HCT116 (cell line): ENCODE data around the gene COL3A1. TPM values are rescaled to one million over a fixed set of nuclear protein-coding genes. Genes with fewer than 3 reads are reported as not detected.

ENCODE experiments used
- ATAC-seq: fragments of 200-7000 bp; cut with Tn5 transposase; 2 replicates; pipeline ENCODE4 v1.9.1; 2020; ENCODE audit warnings: mild to moderate bottlenecking, moderate library complexity
- BruUV-seq: library from RNA; stranded (reverse); fragments of 400-500 nt; replicated peaks from 2 replicates; lab custom pipeline; 2021; lab: Mats Ljungman, UMichigan
- CTCF ChIA-PET: fragments of 300-600 bp; sonication (Branson Sonifier 250); formaldehyde crosslinking; loops from one replicate; lab custom pipeline; 2021; ENCODE audit warnings: antibody characterized with exemption; lab: Charles Lee
- POLR2A ChIA-PET: fragments of 300-600, 350-600 bp; sonication (Branson Sonifier 250); formaldehyde crosslinking; loops from one replicate; lab custom pipeline; 2021; ENCODE audit warnings: antibody characterized with exemption; lab: Charles Lee
- RAD21 ChIA-PET, 2 experiments: fragments of 300-600 bp; sonication (Branson Sonifier 250); formaldehyde crosslinking; loops; one replicate each; lab custom pipeline; 2023; ENCODE audit warnings: low total read pairs in 2 of 2; ENCODE audit not compliant: uncharacterized antibody in 2 of 2, unreplicated experiment in 2 of 2, low non-redundant PET in 1 of 2; lab: Charles Lee
- DNase-seq: peaks from one replicate; pipeline ENCODE4 v3.0.0-alpha.2; 2010; ENCODE audit warnings: low read depth, low spot score
- H2AFZ ChIP-seq: fragments of 200-600 bp; shearing (Covaris generic), sonication (generic); 2 replicates; pipeline ENCODE4 v1.6.1; 2017; ENCODE audit warnings: low read depth, mixed run types, mixed read lengths, antibody characterized with exemption, low read length; ENCODE audit not compliant: poor library complexity, severe bottlenecking
- H3K27ac ChIP-seq: 2 replicates; pipeline ENCODE4 v1.5.1; 2012; ENCODE audit warnings: low read depth, low read length
- H3K27me3 ChIP-seq: fragments of 200-600 bp; sonication (generic); 2 replicates; pipeline ENCODE4 v1.6.1; 2016; ENCODE audit warnings: mixed run types, low read length, mixed read lengths; ENCODE audit not compliant: insufficient read depth
- H3K36me3 ChIP-seq, 2 experiments: fragments of 200-500 bp in 1 of 2; fragments of 200-600 bp in 1 of 2; sonication (Bioruptor generic) in 1 of 2; sonication (generic) in 1 of 2; 2 replicates each; pipeline versions ENCODE4 v1.5.1 to v1.6.1; 2014 to 2016; ENCODE audit warnings: low read length in 2 of 2, inconsistent platforms in 1 of 2, mixed read lengths in 1 of 2, mixed run types in 1 of 2; ENCODE audit not compliant: insufficient read depth in 2 of 2, control insufficient read depth in 1 of 2
- H3K4me1 ChIP-seq, 2 experiments: fragments of 200-600 bp in 1 of 2; sonication (generic) in 1 of 2; 2 replicates each; pipeline versions ENCODE4 v1.5.1 to v1.6.1; 2012 to 2017; ENCODE audit warnings: low read length in 2 of 2, inconsistent platforms in 1 of 2, mild to moderate bottlenecking in 1 of 2, mixed read lengths in 1 of 2, mixed run types in 1 of 2, moderate library complexity in 1 of 2; ENCODE audit not compliant: insufficient read depth in 2 of 2, control insufficient read depth in 1 of 2
- H3K4me2 ChIP-seq: fragments of 200-600 bp; sonication (generic); 2 replicates; pipeline ENCODE4 v1.6.1; 2017; ENCODE audit warnings: mixed run types, low read length, mixed read lengths
- H3K4me3 ChIP-seq, 2 experiments: fragments of 200-600 bp in 1 of 2; sonication (generic) in 1 of 2; replicated peaks in 1 of 2; 2 replicates each; pipeline ENCODE4 v1.5.1; 2011 to 2016; ENCODE audit warnings: low read length in 2 of 2, control low read depth in 1 of 2, low read depth in 1 of 2, mild to moderate bottlenecking in 1 of 2, mixed read lengths in 1 of 2, mixed run types in 1 of 2
- H3K79me2 ChIP-seq: fragments of 200-600 bp; sonication (generic); 2 replicates; pipeline ENCODE4 v1.6.1; 2017; ENCODE audit warnings: mild to moderate bottlenecking, mixed run types, low read length, moderate library complexity, mixed read lengths; ENCODE audit not compliant: insufficient read depth
- H3K9ac ChIP-seq: fragments of 200-600 bp; sonication (generic); 2 replicates; pipeline ENCODE4 v1.6.1; 2016; ENCODE audit warnings: low read length, mixed read lengths
- H3K9me2 ChIP-seq: fragments of 200-600 bp; sonication (generic), shearing (Covaris generic); 2 replicates; pipeline ENCODE4 v1.6.1; 2017; ENCODE audit warnings: mixed run types, mild to moderate bottlenecking, moderate library complexity; ENCODE audit not compliant: insufficient read depth
- H3K9me3 ChIP-seq, 2 experiments: fragments of 200-500 bp in 1 of 2; fragments of 200-600 bp in 1 of 2; sonication (Bioruptor generic) in 1 of 2; sonication (generic) in 1 of 2; 2 replicates each; pipeline ENCODE4 v1.6.1; 2014 to 2017; ENCODE audit warnings: low read length in 2 of 2, mixed read lengths in 2 of 2, inconsistent platforms in 1 of 2, low read depth in 1 of 2, mild to moderate bottlenecking in 1 of 2, mixed run types in 1 of 2, moderate library complexity in 1 of 2; ENCODE audit not compliant: control insufficient read depth in 1 of 2, insufficient read depth in 1 of 2
- H4K20me1 ChIP-seq: fragments of 200-600 bp; sonication (generic), shearing (Covaris generic); 2 replicates; pipeline ENCODE4 v1.6.1; 2017; ENCODE audit warnings: mixed run types, mild to moderate bottlenecking, moderate library complexity; ENCODE audit not compliant: insufficient read depth
- CBX3 ChIP-seq: IDR thresholded peaks from 2 replicates; pipeline ENCODE4 v1.6.1; 2012; ENCODE audit warnings: low read depth
- CEBPB ChIP-seq: IDR thresholded peaks from 2 replicates; pipeline ENCODE4 v1.6.1; 2012; ENCODE audit warnings: low read depth
- EZH2 ChIP-seq: fragments of 200-600 bp; sonication (generic); IDR thresholded peaks from 2 replicates; pipeline ENCODE4 v1.6.1; 2017; ENCODE audit warnings: antibody characterized with exemption, mixed run types
- FOSL1 ChIP-seq: IDR thresholded peaks from 2 replicates; pipeline ENCODE4 v1.6.1; 2012; ENCODE audit warnings: low read depth
- JUND ChIP-seq: IDR thresholded peaks from 2 replicates; pipeline ENCODE4 v1.6.1; 2012
- MAX ChIP-seq: IDR thresholded peaks from 2 replicates; pipeline ENCODE4 v1.6.1; 2012
- SP1 ChIP-seq: IDR thresholded peaks from 2 replicates; pipeline ENCODE4 v1.6.1; 2012; ENCODE audit warnings: low read depth
- TCF7L2 ChIP-seq: IDR thresholded peaks from 2 replicates; pipeline ENCODE4 v1.7.0; 2011; ENCODE audit warnings: borderline replicate concordance, inconsistent platforms; ENCODE audit not compliant: insufficient read depth, insufficient read length; ENCODE audit errors: extremely low read depth
- ZFX ChIP-seq: fragments of 450-650 bp; IDR thresholded peaks from 2 replicates; pipeline ENCODE4 v1.6.1; 2017
- intact Hi-C: fragments of 100-400 bp; cut with micrococcal nuclease; formaldehyde crosslinking; loops from 2 replicates; pipeline ENCODE4 v1.10.0; 2022
- total RNA-seq: library from RNA; stranded (reverse); gene quantifications from one replicate; pipeline ENCODE4 v1.2.1, GENCODE V29; 2021; ENCODE audit not compliant: unreplicated experiment
- TF ChIP-seq, protein P1 (sequence below): IDR thresholded peaks from 2 replicates; pipeline ENCODE4 v1.6.1; 2012

COL3A1 gene
- total RNA-seq, 1 experiment from 2014 or later, result 1.0 TPM

DNA sequence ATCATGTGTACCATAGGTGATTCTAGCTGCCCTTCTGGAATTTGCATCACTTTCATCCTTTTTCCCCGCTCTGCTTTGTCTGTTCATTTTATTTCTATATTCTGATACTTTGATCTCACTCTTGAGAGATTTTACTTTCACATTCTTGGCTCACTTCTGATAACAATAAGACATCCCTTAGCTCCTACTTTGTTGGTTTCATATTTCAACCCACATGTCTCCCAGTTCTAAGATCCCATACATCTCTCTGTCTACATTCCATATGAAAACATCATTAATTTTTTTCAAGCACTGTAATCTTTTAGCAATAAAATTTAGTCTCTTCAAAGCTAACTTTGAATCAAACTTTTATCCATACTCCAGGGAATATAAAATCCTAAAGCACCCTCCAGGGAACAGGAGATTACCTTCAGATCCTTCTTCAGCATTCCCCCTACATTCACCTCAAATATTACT is 75.6 kb downstream of the COL3A1 start (continued):
- no peak for TF ChIP-seq SP1
- TF ChIP-seq CEBPB, result no peak
- TF ChIP-seq CBX3, result no peak
- TF ChIP-seq TCF7L2, result no peak
- no peak for TF ChIP-seq ZFX
- TF ChIP-seq JUND, result no peak

- Histone ChIP-seq H3K27ac (no peak overlapping the region), H3K4me3 (no peak overlapping the region), H3K9me2 (no peaks in the 10 kb centered on the region; the same call in 1 of the 2 replicates), H3K4me1 (no peaks in the 10 kb centered on the region), H3K36me3 (no peaks in the 10 kb centered on the region)
- ATAC-seq, result no peak
- no peak for DNase-seq
- ChIA-PET CTCF (no interaction called here), POLR2A (no interaction called here), RAD21 (no interaction called here)
- TF ChIP-seq, protein P1, sequence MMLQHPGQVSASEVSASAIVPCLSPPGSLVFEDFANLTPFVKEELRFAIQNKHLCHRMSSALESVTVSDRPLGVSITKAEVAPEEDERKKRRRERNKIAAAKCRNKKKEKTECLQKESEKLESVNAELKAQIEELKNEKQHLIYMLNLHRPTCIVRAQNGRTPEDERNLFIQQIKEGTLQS, result no peak
- no peak for TF ChIP-seq MAX
- TF ChIP-seq EZH2, result no peak
- no peak for TF ChIP-seq TCF7L2
- no peak for TF ChIP-seq FOSL1
- TF ChIP-seq, all 23 proteins: peak for 0
- no TSS peak for BruUV-seq
- Histone ChIP-seq H3K9me3 (no peaks in the 10 kb centered on the region), H3K9ac (no peak overlapping the region), H4K20me1 (no peaks in the 10 kb centered on the region), H3K4me2 (no peak overlapping the region), H3K79me2 (no peaks in the 10 kb centered on the region), H3K27me3 (no peaks in the 10 kb centered on the region), H2AFZ (no peak overlapping the region)
- intact Hi-C loops, result no loop called here
Measured at GRCh38 chr2:189050165-189050712, 76.1 kb downstream of the COL3A1 start.
